ENCODE measurements around the gene NRK.

- TF ChIP-seq CTCF (conservative IDR thresholded peaks at IDR 0.05; ENCODE audit: low read depth, low read length) (no peak), EZH2 (IDR thresholded peaks at IDR 0.05; ENCODE audit: borderline replicate concordance, low read depth, low read length, poor library complexity, severe bottlenecking) (no peak)
These were observed 177.0 kb downstream of the NRK start for GRCh38 chrX:105999294-105999693.

Measured in A673 (cell line).